Measurements from ENCODE around the gene MRPL20. TPM values are rescaled to one million over a fixed set of nuclear protein-coding genes. Genes with fewer than 3 reads are reported as not detected.
"Not testable (repeated sequence)": the region's sequence is repeated elsewhere in the genome, so short reads cannot be mapped to it uniquely, and the experiment has no call there.

Gene MRPL20
- polyA plus RNA-seq, result 100 to 1,000 TPM; 110 to 228 (median 190) TPM

DNA sequence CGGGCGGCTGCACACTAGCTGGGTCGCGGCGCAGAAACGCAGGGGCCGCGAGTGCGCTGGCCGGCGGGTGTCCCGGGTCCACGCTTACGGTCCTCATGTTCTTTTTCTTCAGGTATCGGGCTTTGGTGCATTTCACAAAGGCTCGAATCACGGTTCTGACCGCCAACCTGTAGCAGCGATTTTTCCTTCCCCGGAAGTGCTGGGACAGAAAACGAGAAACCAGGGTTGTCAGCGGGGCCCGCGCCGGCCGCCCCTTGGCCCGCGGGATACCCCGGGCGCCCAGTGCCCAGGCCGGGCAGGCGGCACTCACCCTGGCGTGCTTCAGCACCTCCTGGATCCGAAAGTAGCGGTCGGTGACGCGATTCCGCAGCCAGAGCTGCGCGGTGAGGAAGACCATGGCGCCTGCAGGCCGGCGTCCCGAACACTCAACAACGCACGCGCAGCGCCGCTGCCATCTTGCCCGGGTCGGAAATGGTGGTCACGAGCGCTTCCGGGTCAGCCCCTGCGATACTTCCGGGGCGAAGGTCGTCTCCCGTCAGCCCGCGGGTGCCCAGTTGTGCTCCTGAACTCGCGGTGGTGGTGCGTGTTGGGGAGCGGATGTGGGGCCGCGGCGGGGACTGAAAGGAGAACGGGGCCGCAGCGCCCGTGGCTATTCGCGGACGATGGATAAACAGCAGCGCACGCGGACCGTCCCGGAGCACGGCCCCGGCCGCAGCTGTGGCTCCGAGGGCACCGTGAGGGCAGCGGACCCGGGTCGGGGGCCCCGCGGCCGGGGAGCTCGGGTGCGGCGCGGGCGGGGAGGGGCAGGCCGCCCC, at the start of gene MRPL20:
TSS of gene MRPL20 (minus strand) at position 473 of the 815 bp plus-strand sequence. CDS start at position 397, 76 bp downstream.
- WGBS, 3 donors, result 0 to 1% (median 1%) methylated on average over 93 to 98 of the region's 98 CpGs
- H3K27ac ChIP-seq (ENCODE audit: low read depth, low read length), result no peak within 1 kb of the TSS

DNA sequence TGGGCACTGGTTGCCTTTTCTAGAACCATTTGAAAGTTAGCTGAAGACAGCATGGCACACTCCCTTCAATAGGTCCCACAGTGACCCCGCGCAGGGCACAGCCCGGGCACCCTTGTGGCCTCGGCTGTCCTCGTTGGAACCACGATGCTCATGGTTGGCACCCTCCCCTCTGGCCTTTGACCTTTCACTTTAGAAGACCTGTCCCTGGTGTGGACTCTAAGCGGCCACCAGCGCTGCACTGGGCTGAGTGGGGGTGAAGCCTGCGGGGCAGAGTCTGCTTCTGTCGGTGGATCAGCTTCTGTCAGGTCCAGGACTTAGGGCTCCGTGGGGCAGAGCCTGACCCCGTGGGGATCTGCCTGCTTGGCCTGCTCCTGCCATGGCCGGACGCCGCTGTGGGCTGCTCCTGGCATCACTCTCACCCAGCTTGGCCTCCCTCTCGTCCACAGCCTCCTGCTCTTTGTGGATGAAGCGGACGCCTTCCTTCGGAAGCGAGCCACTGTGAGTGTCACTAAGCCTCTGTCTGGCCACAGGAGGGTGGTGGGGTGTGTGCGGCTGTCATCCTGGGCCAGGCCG, 49.7 kb upstream of the MRPL20 start:
- H3K27ac ChIP-seq (ENCODE audit: low read depth, low read length), result not testable (repeated sequence)
- WGBS, 3 donors, result 88 to 90% (median 89%) methylated on average over 16 to 17 of the region's 22 CpGs

DNA sequence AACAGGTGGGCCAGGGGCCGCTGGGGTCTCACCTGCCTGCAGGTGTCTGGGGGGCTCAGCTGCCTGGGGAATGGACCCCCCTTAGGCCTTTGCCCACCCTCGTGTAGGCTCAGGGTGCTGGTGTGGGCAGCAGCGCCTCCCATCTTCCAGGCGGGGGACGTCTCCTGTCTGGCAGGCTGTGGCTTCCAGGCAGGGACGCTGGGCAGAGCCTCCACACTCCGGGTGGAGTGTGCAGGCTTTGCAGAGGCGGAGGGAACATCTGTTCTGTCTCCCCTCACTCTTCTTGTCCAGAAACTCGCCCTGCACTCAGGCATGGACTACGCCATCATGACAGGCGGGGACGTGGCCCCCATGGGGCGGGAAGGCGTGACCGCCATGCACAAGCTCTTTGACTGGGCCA, 48.8 kb upstream of the MRPL20 start:
- not testable (repeated sequence) for H3K27ac ChIP-seq (ENCODE audit: low read depth, low read length)
- 67 to 89% methylated on average over 1 to 3 of the region's 15 CpGs; no CpG with 5 or more reads in 1 of the 3 donors for WGBS, 3 donors

DNA sequence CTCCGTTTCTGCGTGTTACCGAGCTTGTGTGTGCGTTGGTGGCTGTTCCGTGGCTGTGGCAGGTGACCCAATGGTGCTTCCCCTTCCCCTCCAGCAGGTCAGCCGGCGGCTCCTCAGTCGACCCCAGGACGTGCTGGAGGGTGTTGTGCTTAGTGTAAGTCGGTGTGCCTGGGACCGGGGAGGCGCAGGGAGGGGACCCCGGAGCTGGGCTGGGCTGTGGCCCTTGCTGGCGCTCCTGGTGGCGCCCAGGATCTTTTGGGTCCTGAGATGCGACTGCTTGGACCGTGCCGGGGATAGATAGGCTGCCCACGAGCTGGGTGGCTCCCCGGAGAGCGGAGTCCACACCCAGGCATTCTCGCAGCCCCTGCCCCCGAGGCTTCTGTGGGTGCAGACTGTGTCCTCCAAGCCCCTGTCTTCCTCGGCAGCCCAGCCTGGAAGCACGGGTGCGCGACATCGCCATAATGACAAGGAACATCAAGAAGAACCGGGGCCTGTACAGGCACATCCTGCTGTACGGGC, 48.3 kb upstream of the MRPL20 start:
- WGBS, 3 donors, result 89 to 93% (median 91%) methylated on average over 24 to 26 of the region's 30 CpGs
- no peak overlapping the region for H3K27ac ChIP-seq (ENCODE audit: low read depth, low read length)

GRCh38 chr1:1454286-1455056, 47.4 kb upstream of the MRPL20 start:
- 71 to 86% (median 81%) methylated on average over 31 to 36 of the region's 41 CpGs for WGBS, 3 donors
- not testable (repeated sequence) for H3K27ac ChIP-seq (ENCODE audit: low read depth, low read length)

DNA sequence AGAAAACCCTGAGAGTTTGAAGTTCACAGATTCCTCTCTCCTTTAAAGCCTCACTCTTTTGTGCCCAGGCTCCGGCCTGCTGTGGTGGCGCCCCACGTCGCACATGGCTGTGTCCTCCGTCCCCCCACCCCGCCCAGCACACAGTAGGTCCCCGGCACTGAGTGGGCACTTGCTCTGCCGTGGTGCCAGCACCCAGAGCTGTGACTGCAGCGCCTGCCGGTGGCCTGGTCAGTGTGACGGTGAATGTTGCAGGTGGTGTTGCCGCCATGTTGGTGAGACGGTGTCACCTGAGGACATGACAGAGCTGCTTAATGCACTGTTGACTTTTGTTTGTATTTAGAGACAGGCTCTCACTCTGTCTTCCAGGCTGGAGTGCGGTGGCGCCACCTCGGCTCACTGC, 45.8 kb upstream of the MRPL20 start:
- WGBS, 3 donors, result 91 to 95% (median 95%) methylated on average over 16 of the region's 16 CpGs
- H3K27ac ChIP-seq (ENCODE audit: low read depth, low read length), result no peak overlapping the region

- H3K27ac ChIP-seq (ENCODE audit: low read depth, low read length), result not testable (repeated sequence)
- WGBS, 3 donors, result 71 to 84% (median 77%) methylated on average over 8 of the region's 8 CpGs
These were observed 45.3 kb upstream of the MRPL20 start for GRCh38 chr1:1452365-1452739.

DNA sequence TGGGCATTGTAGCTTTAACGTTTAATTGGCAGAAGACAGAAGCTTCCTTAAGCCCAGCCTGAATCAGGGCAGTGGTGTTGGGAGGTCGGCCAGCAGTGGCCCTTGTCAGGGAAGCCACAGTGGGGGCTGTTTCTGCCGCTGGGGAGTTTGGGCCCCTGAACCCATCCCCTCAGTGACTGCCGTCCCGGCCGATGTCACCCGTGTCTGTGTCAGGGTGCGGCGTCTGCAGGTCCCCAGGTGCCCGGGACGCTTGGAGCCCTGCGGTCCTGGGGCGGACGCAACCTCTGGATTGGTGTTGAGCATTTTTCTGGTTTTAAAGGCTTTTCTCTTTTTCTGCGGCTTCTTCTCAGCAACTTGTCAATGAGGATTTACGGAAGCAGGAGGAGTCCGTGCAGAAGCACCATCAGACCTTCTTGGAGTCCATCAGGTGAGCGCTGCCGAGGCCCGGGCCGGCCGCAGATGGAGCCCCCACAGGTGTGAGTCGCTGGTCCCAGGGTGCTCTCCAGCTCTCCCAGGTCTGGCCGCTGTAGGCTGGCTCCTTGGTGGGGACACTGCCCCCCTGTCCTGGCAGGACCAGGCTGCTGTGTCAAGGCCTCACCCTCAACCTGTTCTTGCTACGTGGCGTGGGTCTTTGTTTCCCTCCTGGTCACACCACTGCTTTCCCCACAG, 44.7 kb upstream of the MRPL20 start:
- 90% methylated on average over 26 of the region's 26 CpGs for WGBS, 3 donors
- no peak overlapping the region for H3K27ac ChIP-seq (ENCODE audit: low read depth, low read length)

DNA sequence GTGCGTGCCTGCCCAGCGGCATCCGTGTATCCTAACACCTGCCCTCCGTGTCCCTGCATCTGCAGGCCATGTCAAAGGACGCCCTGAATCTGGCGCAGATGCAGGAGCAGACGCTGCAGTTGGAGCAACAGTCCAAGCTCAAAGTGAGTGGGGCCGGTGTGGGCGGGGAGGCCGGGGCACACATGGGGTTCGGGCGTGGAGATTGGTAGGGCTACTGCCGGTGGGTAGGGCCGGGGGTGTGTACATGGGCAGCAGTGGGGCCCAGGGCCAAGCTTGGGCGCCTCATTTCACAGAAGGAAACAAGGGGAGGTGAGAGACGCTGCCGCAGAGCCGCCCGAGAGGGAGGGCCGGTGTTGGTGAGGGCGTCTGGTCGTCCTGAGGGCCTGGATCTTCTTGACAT, 43.5 kb upstream of the MRPL20 start:
- not testable (repeated sequence) for H3K27ac ChIP-seq (ENCODE audit: low read depth, low read length)
- WGBS, 3 donors, result 83 to 85% (median 83%) methylated on average over 16 to 22 of the region's 22 CpGs

DNA sequence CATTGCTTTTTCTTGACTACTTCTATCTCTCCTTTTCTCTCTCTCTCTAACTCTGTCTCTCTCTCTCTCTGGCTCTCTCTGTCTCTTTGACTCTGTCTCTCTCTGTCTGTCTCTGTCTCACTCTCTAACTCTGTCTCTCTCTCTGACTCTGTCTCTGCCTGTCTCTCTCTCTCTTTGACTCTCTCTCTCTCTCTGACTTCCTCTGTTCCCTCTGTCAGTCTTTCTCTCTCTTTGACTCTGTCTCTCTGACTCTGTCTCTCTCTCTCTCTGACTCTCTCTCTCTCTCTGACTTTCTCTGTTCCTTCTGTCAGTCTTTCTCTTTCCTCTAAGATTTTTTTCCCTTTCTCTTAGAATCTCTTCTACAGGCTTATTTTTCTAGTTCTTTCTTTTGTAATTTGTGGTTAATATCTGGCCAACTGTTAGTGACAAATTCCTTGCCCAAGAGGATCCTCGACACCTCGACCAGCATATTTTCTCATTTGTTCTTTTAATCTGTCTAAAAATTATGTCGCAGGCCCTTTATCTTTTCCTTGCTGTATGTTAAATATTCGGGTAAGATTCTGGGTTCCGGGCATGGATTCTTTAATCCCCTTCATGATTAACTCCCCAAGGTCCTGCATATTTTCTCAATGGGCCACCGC, 42.1 kb upstream of the MRPL20 start, which contains the start of gene ATAD3C:
TSS of gene ATAD3C (plus strand) at position 591 of the 641 bp plus-strand sequence. CDS start 995 bp downstream, outside the sequence.
- WGBS, 3 donors, result 75 to 79% (median 77%) methylated on average over 6 of the region's 6 CpGs
- no peak within 1 kb of the TSS for H3K27ac ChIP-seq (ENCODE audit: low read depth, low read length)

GRCh38 chr1:1446631-1447030, 39.5 kb upstream of the MRPL20 start:
- WGBS, 3 donors, result 94 to 97% (median 96%) methylated on average over 19 of the region's 19 CpGs
- not testable (repeated sequence) for H3K27ac ChIP-seq (ENCODE audit: low read depth, low read length)

GRCh38 chr1:1442069-1442770, 35.1 kb upstream of the MRPL20 start:
- WGBS, 3 donors, result 53 to 83% (median 81%) methylated on average over 32 of the region's 32 CpGs
- H3K27ac ChIP-seq (ENCODE audit: low read depth, low read length), result no peak overlapping the region

DNA sequence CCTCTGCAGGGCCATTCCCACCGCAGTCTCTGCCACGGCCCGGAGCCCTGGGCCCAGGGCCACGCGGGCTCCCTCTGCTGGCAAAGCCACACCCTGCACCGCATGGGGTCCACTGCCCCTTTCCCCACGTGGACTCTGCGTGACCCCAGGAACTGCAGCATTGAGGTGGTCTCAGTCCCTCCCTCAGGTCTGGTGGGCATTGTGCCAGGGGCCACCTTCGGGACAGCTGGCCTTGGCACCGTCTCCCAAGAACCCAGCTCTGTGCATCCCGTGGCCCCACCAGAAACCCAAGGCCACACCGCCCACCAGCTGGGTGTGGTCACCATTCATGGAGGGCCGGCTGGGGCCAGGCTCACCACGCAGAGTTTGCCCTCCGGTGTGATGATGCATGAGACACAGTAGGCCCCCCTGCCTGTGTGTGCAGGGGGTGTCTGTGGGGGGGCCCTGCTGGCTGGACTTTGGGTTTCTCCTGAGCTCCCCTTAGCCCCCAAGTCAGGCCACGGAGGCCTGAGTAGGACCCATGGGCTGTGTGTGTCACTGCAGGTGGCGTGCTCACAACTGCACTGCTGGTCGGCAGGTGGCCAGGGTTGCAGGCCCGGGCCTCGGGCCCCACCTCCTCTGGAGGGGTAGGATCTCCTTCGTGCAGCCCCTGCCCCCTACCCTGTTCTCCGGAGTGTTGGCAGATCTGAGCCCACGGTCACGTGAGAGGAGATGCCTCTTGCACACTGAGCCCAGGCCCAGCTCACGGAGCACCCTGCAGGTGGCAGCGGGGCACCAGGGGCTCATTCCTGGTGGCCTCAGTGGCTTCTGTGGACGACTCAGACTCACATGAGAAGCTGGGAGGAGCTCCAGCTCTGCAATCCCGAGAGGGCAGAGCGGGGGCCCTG, 34.2 kb upstream of the MRPL20 start:
- WGBS, 3 donors, result 23 to 41% (median 35%) methylated on average over 24 to 29 of the region's 29 CpGs
- H3K27ac ChIP-seq (ENCODE audit: low read depth, low read length), result no peak overlapping the region

DNA sequence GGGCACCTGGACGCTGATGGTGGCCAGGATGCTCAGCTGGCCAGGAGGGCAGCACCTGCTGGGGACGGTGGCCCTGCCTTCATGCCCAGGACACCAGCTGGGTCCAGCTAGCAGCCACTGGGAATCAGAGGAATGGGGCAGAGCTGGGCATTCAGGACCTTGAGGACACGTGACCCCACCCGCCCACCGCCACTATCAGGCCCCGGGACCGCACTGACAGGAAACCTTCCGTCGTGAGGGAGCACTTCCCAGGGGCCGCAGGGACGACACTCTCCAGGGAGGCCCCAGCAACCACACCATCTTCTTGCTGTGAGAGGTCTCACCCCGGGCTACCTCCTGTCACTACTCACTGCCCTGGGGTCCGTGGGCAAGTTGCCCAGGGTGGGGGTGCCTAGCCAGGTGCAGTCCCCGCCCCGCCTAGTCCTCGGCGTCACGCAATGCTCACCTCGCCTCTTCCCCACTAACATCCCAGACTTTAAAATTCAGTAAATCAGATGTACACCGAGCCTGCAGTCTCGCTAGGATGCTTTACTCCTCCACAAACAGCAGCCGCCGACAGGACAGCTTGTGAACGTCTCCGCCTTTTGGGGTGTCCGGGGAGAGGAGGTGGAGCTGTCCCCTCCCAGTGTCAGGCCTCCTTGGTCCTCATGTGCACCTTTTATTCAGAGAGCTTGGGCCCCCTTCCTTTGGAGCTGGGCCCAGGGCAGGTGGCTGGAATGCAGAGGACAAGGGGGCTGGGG, 33.3 kb upstream of the MRPL20 start:
- 72 to 73% (median 73%) methylated on average over 26 of the region's 26 CpGs for WGBS, 3 donors
- H3K27ac ChIP-seq (ENCODE audit: low read depth, low read length), result no peak overlapping the region

DNA sequence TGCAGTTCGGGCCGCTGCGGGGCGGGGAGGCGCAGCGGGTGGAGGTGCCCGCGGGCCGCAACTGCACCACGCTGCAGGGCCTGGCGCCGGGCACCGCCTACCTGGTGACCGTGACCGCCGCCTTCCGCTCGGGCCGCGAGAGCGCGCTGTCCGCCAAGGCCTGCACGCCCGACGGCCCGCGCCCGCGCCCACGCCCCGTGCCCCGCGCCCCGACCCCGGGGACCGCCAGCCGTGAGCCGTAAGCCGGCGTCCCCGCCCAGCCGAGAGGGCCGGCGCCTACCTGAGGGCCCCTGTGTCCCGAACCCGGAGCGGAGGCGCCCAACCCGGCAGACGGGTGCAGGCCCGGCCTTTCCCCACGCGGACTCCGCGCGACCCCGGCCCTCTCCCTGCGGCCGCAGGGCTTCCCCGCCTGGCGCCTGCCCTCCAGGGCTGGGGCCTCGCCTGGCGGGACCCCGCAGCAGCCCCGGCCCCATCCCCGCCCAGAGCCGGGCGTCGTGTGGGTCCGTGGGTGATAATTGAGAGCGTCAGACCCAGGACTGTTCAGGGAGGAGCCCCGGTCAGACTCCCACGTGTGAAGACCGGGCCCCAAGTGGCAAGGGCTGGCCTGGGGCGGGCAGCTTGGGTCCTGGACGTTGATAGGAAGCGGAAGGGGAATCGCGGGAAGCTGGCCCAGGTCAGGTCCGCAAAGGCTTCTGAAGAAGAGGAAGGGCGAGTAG, 32.6 kb upstream of the MRPL20 start:
- H3K27ac ChIP-seq (ENCODE audit: low read depth, low read length), result no peak overlapping the region
- WGBS, 3 donors, result 82 to 90% (median 89%) methylated on average over 70 to 82 of the region's 82 CpGs

Data from adipose tissue (tissue), 3 donors.